GM18519 (cell line): ENCODE data around the gene CCN5.
"Not testable (repeated sequence)": the region's sequence is repeated elsewhere in the genome, so short reads cannot be mapped to it uniquely, and the experiment has no call there.

ENCODE experiments used
- ATAC-seq: cut with Tn5 transposase; IDR thresholded peaks from one replicate; pipeline ENCODE4 v1.9.1; 2021; ENCODE audit warnings: mild to moderate bottlenecking, moderate library complexity; ENCODE audit not compliant: unreplicated experiment, low FRiP score

Gene CCN5

GRCh38 chr20:44752099-44752931 is 37.1 kb downstream of the CCN5 start:
- ATAC-seq: no peak

- no peak for ATAC-seq
Observed at GRCh38 chr20:44754554-44754953, 39.4 kb downstream of the CCN5 start.

GRCh38 chr20:44756011-44756688 is 41.0 kb downstream of the CCN5 start:
- ATAC-seq: no peak

DNA sequence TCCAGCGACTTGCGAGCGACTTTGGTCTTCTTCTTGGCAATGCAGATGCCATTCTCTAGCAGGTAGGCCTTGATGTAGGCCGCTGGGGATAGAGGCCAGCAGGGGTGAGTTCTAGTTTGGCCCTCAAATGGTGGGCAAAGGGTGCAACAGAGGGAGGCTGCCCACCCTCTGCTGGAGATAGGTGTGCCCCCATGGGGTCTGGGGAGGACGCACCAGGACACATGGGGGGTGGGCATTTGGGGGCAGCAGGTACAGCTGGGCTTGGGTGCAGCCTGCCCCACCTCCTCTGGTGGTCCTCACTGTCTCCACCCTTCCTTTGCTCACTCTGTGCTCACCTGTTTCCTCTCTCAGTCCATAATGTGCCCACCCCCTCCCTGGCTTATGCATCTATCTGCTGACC is 41.8 kb downstream of the CCN5 start:
- ATAC-seq: no peak

DNA sequence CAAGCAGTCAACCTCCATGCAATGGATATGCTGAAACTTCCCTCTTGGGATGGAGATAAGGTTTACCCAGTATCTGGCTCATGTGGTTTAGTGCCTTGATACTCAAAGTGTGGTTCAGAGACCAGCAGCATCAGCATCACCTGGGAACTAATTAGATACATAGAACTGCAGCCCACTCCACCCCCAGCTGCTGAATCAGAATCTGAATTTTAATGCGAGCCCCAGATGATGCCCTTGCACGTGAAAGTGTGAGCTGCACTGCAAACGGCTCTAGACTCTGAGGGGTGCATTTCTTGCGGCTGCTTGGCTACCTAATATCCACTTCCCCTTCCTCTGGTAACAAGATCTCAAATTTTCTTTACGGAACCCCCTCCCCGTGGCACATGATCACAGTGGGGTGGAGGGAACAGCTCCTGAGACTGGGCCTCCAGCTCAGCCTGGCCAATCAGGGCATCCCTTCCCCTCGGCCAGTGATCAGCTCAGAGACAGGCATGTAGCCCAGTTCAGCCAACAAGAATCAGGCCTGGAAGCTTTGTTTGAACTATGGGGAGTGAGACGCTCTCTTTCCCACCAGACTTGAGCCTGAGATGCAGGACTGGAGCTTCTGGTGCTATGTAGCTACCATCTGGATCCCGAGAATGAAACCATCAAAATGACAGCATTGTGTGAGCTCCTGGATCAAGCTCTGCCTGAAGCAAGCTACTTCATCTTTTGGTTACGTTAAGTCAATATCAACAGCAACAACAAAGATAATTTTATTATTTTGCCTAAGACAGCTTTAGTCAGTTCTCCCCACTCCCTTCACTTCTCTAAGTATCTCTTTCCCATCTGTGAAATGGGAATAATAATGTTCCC is 43.3 kb downstream of the CCN5 start:
- ATAC-seq: no peak

DNA sequence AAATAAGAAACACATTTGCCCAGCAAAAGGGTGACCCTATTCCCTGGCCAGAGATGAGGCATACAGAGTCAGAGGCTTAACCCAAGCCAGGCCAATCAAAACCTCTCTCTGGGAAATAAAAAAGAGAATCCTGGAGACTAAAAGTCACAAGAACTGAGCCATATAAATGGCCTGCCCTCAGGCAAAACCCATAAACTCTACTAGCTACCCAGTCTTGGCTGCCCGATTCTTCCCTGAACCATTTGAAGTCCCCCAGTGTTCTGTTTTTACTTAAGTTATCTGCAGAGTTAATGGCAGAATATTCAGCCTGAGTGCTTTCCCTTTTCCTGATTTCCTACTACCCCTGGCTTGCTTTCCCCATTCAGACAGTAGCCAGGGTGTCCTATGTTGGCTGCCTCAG is 44.4 kb downstream of the CCN5 start:
- no peak for ATAC-seq

DNA sequence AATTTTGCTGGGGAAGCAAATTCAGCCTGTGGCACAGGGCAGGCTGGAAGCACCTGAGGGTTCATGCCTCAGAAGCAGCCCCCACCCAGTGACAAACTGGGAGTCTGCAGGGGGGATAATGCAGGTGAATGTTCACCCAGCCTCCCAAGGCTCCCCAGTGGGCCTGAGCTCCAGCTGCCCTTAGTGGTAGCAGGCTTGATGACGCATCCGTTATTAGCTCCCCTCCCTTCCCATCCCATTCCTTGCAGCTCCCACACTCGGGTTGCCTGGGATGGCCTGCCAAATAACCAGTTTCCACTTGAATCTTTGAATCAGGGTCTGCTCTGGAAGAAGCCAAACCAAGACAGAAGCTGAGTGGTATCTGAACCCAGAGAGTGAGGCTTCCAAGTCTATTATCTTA is 46.3 kb downstream of the CCN5 start:
- ATAC-seq: no peak

GRCh38 chr20:44762466-44763140 is 47.4 kb downstream of the CCN5 start:
- ATAC-seq: no peak

- ATAC-seq: not testable (repeated sequence)
Observed at GRCh38 chr20:44763798-44764197, 48.6 kb downstream of the CCN5 start.

- ATAC-seq: no peak
Observed at GRCh38 chr20:44765091-44765490, 49.9 kb downstream of the CCN5 start.

GRCh38 chr20:44765701-44766347 is 50.7 kb downstream of the CCN5 start:
- no peak for ATAC-seq

DNA sequence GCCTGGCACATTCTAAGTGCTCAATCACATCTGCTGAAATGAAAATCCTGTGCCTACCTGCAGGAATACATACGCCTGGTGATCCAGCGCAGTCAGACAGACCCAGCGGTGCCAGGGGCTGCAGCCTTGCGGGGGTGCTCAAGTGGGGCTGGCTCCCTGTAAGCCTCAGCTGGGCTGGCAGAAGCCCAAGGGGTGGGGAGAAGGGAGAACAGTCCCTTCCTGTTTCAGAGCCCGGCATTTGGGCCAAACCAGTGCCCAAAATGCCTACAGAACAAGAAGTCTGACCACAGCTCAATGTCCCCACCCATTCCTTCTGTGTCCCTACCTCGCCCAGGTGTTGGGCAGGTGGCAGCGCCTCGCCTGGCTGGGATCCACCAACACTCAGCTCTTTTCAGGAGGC is 53.1 kb downstream of the CCN5 start:
- no peak for ATAC-seq

DNA sequence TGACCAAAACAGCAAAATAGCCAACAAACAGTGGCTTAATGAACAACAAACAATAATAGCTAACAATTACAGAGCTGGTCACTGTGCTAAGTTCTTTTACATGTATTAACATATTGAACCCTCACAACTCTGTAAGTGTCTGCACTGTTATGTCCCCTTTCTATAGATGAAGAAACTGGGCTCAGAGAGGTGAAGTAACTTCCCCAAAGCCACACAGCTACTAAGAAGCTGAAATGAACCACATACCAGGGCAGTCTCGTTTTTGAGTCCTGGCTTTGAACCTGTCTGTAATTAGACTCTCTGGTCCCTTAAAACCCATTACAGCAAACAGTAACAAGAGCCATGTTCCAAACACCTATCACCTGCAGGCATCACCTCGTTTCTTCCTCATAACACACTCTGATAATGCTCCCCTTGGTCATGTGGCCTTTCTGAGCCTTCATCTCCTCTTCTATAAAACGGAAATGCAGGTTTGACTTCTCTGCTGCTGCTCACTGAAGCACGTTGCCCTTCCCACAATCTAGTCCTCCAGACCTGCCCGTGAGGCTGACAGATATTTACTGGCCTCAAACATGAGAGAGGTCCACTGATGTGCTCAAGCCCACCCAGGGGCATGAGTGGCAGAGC is 53.8 kb downstream of the CCN5 start:
- no peak for ATAC-seq

DNA sequence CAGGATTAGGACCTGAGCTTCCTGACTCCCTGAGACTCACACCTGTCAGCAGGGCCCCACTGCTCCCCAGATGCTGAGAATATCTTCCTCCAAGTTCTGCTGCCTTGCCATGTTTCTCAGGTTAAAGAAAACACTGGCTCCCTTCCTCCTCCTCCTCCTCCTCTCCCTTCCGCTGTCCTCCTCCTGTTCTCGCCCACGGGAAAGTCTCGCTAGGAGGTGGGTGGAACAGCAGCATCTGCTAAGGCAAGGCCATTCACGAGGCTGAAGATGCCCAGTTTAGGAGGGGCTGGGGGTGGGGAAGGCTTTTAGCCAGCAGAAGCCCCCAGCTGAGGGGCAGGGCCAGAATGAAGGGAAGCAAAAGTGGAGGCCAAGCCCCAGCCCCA is 54.3 kb downstream of the CCN5 start:
- no peak for ATAC-seq

DNA sequence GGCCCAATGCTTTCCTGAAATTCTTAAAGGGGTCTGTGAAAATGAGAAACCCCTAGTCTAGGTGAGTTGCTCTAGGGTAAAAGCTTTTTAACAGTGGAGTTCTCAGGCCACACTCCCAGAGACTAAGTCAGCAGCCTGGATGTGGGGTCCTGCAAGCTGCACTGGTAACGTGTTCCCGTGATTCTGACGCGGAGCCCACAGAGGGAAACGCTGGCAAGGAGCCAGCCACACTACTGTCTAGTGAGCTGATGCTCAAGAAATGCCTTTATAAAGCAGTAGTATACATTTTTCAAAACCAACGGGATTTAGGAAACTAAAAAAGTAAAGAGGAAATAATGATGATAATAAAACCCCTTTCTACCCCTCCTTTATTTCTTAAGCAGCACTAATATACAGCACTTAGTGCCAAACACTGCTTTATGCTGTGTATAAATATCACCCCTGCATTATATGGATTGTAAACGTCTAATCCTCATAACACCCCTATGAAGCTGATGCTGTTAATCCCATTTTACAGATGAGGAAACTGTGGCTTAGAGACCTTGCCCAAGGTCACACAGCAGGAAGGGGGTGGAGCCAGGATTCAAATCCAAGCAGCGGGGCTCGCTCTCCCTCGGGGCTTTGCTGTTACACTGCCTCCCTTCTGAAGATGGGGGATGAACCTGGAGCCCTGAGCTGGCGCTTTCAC is 55.5 kb downstream of the CCN5 start:
- ATAC-seq: no peak

- no peak for ATAC-seq
Observed at GRCh38 chr20:44771172-44771535, 56.0 kb downstream of the CCN5 start.

GRCh38 chr20:44772636-44773035 is 57.5 kb downstream of the CCN5 start:
- no peak for ATAC-seq

GRCh38 chr20:44773070-44773829 is 58.1 kb downstream of the CCN5 start:
- no peak for ATAC-seq
